Measurements from ENCODE around the gene TMEM237.

Gene TMEM237

DNA sequence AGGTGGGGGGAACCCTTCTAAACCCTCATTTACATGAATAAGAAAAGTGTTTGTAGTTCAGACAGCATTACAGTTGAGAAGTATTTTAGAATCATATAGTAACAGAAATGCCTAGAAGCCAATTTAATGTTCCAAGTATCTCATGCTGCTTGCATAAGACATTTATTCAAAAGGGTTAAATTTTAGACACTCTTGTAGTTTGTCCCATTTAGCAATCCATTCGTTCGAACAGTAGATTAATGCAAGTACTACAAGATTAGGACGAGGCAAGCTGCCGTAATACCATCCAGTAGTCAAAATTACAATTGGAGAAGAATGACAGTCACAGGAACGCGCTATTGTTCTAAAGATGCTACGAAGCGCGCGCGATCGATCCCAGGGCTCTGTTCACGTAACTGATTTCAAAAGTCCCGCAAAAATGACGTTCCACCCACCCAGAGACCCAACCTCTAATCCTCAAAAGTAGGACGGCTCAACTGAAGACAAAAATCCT is 1.2 kb downstream of the TMEM237 start:
- no peak for DNase-seq (ENCODE audit: low spot score)

DNA sequence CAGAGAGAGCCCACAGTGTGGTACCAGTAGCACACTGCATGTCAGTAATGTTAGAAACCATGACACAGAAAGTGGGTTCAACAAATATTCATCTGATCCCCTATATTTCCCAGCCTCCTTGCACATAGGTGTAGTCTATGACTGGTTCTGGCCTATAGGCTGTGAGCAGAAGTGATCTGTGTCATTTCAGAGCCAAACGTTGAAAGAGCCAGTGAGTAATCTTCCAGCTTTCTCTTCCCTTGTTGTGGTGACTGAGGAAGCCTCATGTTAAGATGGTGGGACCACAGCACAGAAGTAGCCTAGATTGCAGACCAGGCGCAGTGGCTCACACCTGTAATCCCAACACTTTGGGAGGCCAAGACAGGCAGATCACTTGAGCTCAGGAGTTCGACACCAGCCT is 4.1 kb downstream of the TMEM237 start:
- DNase-seq (ENCODE audit: low spot score), result no peak

DNA sequence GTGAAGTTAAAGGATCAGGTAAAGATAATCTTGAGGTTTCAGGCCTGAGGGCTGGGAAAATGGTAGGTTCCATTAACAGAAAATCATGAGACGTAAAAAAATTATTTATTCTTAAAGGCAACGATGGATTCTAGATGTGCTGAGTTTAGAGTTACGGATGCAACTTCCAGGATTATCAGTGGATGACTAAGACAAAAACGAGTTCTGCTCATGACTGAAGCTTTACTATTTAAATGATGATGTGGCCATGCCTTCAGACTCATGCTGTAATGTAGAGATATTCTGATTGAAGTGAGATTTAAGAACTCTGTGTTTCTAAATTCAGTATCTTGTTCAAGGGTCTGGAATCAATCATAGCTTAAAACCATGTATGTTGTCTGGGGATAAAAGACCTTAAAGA is 5.0 kb downstream of the TMEM237 start:
- DNase-seq (ENCODE audit: low spot score), result no peak

DNA sequence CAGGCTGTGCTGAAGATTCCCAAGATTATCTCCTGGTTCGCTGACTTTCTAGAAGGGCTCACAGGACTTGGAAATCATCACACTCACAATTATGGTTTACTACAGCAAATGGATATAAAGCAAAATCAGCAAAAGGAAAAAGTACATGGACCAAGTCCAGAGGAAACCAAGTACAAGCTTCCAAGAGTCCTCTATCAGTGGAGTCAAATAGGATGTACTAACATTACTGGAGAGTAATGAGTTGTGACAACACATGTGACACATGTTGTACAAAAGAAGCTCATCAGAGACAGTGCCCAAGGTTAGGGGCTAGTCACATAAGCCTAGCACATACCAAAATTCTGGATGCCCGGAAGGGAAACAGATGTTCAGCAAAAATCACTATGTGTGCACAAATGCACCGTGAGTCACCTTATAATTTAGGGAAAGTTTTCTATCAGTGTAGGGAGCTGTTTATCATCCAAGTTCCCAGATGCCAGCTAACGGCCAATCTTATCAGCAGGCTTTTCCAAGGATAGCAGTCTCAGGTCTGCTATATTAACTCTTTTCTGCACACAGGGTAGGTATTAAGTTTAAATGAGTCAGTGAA is 9.5 kb downstream of the TMEM237 start:
- DNase-seq (ENCODE audit: low spot score), result no peak

DNA sequence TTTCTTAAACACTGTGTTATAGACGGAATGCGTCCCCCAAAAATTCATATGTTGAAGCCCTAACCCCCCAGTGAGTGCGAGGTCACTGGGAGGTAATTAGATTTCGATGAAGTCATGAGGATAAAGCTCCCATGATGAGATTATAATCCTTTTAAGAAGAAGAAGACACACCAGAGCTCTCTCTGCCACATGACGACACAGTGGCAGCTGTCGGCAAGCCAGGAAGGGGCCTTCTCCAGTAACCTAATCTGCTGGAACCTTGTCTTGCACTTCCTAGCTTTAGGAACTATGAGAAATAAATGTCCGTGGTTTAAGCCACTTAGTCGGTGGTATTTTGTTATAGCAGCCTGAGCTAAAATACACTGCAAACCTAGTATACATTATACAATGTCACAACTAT is 12.3 kb downstream of the TMEM237 start:
- no peak for DNase-seq (ENCODE audit: low spot score)

DNA sequence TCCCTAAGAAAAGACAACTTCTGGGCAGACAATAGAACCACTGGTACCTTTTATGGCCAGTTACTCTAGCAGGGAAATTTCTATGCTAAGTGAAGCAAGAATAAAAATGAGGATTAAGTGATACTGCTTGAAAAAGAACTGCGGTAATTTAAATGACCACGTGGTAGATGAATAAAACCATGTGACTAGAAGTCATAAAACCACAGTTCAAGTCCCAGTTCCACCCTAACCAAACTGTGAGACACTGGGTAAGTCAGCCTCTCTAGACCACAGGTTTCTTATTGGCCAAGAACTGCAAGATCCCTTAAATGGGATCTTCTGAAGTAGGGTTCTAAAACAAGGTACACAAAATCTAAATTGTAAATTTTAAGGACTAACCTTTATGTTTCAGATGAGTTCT is 12.7 kb downstream of the TMEM237 start:
- no peak for DNase-seq (ENCODE audit: low spot score)

DNA sequence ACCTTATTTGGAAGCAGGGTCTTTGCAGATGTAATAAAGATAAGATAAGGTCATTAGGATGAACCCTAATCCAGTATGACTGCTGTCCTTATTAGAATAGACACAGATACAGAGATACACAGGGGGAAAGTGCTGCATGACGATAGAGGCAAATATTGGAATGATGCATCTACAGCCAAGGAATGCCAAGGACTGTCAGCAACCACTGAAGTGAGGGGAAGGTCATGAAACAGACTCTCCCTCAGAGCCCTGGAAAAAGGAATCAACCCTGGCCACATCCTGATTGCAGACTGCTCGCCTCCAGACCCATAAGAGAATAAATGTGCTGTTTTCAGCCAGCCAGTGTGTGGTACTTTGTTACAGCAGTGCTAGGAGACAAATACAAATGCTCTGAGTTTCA is 14.8 kb downstream of the TMEM237 start:
- no peak for DNase-seq (ENCODE audit: low spot score)

DNA sequence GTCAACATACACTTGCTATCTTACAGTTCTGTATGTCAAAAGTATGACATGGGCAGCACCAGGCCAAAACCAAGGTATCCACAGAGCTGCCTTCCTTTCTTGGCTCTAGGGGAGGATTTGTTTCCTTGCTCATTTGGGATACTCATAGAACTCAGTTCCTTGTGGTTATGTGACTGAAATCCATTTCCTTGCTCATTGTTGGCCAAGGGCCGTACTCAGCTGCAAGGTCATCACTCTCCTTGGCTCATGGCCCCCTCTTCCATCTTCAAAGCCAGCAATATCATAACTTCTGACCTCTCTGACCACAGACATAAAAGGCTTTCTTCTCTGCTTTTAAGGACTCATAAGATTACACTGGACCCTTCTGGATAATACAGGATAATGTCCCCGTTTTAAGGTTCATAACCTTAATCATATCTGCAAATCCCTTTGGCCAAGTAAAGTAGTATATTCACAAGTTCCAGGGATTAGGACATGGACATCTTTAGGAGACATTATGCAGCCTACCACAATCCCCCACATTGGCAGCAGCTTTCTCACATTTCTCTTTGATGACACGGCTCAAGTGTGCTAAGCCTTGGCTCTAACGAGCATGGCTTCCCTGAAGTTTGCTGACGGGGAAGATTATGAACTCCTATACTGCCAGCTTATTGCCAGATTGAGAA is 20.9 kb downstream of the TMEM237 start:
- no peak for DNase-seq (ENCODE audit: low spot score)

DNA sequence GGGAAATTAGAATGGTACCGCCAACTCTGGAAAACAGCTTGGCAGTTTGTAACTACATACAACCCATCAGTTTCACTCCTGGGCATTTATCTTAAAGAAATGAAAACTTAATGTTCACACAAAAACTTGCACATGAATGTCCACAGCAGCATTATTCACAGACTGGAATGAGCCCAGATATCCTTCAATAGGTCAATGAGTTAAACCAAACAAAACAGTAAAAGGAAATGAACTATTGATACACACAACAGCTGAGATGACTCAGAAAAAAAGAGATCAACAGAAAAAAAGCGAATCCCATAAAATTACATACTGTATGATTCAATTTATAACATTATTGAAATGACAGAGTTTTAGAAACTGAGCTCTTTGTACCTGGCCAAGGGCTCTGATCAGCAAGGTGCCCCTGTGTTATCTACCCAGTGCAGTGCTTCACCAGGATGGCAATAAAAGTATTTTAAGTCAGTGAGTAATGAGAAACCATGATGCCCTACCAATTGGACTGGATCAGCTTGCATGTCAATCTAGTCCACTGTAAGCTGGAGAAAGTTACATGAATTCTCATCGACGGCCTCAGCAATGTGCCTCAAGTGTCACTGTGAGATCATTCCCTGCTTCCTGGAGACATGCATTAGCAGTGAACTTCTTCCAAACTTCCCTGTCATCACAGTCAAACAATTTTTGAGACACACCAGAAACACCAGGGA is 21.9 kb downstream of the TMEM237 start:
- DNase-seq (ENCODE audit: low spot score), result no peak

DNA sequence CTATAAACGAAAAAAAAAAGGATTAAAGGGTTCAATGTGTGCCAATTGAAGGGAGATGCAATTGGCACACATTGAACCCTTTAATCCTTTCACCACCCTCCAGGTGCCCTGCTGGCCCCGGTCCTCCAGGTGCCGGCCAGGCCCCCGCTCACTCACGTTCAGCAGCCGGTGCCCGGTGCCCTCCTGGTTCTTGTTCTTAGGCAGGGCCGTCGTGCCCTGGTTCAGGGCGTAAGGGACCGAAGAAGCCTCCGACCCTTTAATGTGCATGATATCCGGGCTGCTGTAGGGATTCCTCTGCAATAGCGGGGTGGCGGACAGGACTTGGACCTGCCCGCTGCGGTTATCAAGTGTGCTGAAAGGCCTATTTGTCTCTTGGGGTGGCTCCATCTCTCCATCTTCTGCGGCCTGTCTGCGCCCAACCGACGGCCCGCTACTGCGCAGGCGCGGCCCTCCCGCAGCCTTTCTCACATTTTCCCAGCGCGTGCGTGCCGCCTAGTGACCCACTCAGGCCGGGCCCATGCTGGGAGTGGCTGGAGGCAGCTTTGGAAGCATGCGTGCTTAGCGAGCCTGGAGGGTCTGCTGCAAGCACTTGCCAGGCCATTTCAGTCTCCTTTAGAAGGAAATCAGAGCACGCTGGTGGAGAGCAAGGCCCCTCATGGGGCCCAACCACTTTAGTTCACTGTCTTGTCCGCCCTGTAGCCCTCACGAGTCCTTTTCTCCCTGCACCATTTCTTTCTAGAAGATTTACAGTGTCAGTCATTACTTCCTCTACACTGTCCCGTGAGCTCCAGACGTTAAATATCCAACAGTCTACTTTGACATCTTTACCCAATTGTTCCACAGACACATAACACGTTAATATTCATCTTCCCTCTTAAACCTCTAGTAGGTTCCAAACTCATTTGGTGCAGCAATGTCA is 24.3 kb downstream of the TMEM237 start:
- no peak for DNase-seq (ENCODE audit: low spot score)

DNA sequence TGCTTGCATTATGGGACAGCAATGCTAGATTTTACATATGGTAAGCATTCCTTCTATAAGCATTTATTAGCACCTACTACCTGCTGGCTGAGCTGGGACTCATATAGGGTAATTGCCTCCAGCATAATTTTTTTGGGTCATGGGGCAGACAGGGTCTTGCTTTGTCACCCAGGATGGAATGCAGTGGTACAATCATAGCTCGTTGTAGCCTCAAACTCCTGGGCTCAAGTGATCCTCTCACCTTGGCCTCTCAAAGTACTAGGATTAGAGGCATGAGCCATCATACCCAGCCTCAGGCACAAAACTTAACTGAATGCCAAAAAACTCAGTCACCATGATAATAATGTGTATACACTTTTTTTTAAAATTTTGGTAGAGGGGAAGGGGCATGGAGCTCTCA is 35.3 kb downstream of the TMEM237 start:
- DNase-seq (ENCODE audit: low spot score), result no peak

DNA sequence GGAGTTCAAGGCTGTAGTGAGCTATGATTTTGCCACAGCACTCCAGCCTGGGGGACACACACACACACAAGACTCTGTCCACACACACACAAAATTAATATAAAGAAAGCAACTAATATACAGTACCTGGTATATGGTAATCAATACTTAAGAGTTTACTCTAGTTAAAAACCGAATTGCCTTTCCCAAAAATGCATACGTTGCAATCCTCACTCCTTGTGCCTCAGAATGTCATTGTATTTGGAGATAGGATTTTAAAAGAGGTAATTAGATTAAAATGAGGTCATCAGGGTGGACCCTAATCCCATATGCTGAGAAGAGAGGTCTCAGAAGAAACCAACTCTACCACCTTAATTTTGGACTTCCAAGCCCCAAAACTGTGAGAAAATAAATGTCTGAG is 35.7 kb downstream of the TMEM237 start:
- no peak for DNase-seq (ENCODE audit: low spot score)

DNA sequence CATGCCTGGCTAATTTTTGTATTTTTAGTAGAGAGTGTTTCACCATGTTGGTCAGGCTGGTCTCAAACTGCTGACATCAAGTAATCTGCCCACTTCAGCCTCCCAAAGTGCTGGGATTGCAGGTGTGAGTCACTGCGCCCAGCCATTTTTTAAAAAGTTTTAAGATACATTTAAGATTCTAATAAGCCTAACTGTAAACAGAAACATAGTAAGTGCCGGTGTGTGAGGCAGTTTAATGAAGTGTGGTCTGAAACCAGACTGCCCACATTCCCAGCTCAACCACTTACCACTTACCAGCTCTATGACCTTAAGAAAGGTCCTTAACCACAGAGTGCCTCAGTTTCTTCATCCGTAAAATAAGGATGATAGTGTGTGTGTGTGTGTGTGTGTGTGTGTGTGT is 42.4 kb downstream of the TMEM237 start:
- no peak for DNase-seq (ENCODE audit: low spot score)

DNA sequence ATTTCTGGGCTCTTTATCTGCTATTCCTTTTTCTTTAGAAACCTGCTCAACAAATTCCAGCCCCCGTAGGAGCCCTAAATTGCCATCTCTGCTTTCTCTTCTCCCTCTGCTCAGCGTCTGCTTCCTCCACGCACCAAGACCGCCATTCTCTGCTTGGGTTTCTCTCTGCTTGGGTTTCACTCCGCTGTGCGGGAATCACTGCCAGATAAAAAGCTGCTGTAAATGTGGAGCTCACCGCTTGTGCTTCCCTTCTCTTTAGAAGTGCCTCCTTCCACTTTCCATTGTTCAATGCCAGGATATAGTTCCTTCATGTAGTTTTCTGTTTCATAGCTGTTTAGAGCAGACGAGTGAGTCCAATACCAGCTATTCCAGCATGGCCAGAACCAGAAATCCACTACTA is 45.9 kb downstream of the TMEM237 start:
- DNase-seq (ENCODE audit: low spot score), result no peak

DNA sequence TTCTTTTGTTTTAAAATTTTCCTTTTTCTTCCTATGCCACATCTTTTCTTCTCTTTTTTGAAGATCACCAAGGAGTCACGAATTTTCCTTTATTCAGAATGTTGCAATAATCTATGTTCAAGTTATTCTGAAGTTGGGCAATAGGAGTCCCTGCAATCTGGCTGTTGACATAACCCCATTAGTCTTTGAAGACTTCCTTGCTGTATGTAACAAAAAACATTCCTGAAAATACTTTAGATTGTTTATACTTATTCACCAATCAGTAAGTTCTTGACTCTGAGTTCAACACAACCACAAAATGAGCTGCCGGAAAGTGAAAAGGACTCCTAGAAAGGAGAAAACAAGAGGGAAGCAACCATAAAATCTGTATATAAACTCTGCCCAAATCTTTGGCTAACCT is 62.8 kb downstream of the TMEM237 start:
- DNase-seq (ENCODE audit: low spot score), result no peak

DNA sequence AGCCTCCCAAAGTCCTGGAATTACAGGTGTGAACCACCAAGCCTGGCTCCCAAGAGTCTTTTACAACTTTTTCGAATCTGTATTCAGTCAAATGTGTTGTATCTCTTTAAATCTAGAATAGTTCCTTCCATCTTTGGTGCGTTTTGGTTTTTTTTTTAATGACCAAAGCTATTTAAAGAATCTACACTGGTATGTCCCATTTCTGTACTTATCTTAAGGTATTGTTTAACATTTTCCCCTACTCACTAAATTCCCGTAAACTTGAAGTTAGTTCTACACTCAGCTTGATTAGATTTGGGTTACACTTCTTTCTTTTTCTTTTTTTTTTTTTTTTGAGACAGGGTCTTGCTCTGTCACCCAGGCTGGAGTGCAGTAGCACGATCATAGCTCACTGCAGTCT is 63.8 kb downstream of the TMEM237 start:
- no peak for DNase-seq (ENCODE audit: low spot score)

DNA sequence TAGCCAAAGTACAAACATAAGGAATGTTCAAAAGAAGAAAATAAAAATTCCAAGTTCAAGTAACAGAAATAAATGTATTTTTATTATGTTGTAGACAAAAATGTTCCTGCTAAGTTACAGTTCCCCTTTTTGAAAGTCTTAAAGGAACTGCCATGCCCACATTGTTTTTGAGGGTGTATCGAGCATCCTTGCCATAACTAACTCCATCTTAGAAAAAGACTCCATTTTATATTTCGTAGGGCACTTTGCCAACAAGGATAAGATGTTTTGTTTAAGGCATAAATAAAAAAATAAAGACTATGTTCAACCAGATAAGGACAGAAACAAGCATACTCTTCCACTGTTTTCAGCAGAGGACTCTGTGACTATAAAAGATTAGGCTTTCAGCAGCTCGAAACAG is 67.3 kb downstream of the TMEM237 start:
- no peak for DNase-seq (ENCODE audit: low spot score)

DNA sequence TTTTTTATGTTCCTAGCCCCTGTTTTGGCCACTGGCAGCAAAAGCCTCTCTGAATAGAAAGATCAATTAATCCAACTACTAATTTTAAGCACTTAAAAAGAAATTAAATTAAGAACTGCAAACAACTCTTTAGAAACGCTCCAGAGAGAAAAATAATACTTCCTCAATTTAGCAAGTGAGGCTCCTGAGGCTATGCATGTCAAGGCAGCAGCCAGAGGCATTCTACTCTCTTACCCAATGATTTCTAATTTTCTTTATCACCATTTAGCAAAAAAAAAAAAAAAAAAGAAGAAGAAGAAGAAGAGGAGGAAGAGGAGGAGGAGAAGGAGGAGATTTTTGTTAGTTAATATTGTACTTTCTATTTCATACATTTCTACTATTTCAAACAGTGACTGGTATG is 68.5 kb downstream of the TMEM237 start:
- no peak for DNase-seq (ENCODE audit: low spot score)

DNA sequence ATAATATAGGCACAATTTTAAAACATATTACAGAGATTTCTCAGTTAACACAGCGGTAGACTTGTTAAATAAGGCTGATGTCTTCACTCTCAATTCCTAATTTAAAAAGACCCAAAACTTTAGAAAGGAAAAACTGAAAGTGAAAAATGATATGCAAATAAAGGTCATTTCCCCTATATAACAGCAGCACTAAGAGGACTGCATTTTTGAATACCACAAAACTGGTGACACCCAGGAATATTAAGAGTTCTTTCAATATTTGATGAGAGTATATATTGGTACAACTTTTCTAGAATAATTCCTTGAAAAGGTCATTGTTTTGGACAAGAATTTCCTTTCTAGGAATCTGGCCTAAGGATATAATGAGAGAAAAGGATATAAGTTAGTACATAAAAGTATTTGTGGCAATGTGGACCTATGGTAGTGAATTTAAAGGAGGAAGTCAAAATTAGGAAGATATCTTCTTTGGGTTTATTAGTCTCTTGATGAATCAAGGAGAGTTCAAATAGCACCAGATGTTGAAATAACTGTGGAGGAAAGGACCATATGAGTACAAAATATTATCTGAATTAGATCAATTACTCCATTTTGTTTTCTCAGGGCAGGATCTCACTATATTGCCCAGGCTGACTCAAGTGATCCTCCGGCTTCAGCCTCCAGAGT is 70.3 kb downstream of the TMEM237 start:
- DNase-seq (ENCODE audit: low spot score), result no peak
